ENCODE data around the gene PIK3AP1.

The PIK3AP1 gene

GRCh38 chr10:96671211-96671890 lies 49.0 kb downstream of the PIK3AP1 start:
- Histone ChIP-seq H3K36me3 (ENCODE audit: insufficient read depth, low read length) (no peaks in the 10 kb centered on the region), H3K79me2 (ENCODE audit: control insufficient read depth, insufficient read depth, low read length, unreplicated experiment) (no peaks in the 10 kb centered on the region), H3K27ac (ENCODE audit: low read depth, low read length) (no peak overlapping the region), H3K27me3 (ENCODE audit: insufficient read depth, low read length) (no peaks in the 10 kb centered on the region), H3K4me1 (ENCODE audit: control insufficient read depth, insufficient read depth, low read length, unreplicated experiment) (peaks cover 3% of the 10 kb centered on the region), H3K4me3 (ENCODE audit: low read depth, low read length) (no peak overlapping the region), H2AFZ (ENCODE audit: low read length, unreplicated experiment) (no peak overlapping the region)

- Histone ChIP-seq H3K4me3 (ENCODE audit: low read depth, low read length) (no peak overlapping the region), H3K36me3 (ENCODE audit: insufficient read depth, low read length) (no peaks in the 10 kb centered on the region), H3K4me1 (ENCODE audit: control insufficient read depth, insufficient read depth, low read length, unreplicated experiment) (peaks cover 3% of the 10 kb centered on the region), H2AFZ (ENCODE audit: low read length, unreplicated experiment) (no peak overlapping the region), H3K79me2 (ENCODE audit: control insufficient read depth, insufficient read depth, low read length, unreplicated experiment) (no peaks in the 10 kb centered on the region), H3K27ac (ENCODE audit: low read depth, low read length) (no peak overlapping the region), H3K27me3 (ENCODE audit: insufficient read depth, low read length) (no peaks in the 10 kb centered on the region)
Observed at GRCh38 chr10:96670786-96671185, 49.5 kb downstream of the PIK3AP1 start.

- Histone ChIP-seq H3K4me3 (ENCODE audit: low read depth, low read length) (no peak overlapping the region), H2AFZ (ENCODE audit: low read length, unreplicated experiment) (no peak overlapping the region), H3K36me3 (ENCODE audit: insufficient read depth, low read length) (no peaks in the 10 kb centered on the region), H3K79me2 (ENCODE audit: control insufficient read depth, insufficient read depth, low read length, unreplicated experiment) (no peaks in the 10 kb centered on the region), H3K27me3 (ENCODE audit: insufficient read depth, low read length) (no peaks in the 10 kb centered on the region), H3K27ac (ENCODE audit: low read depth, low read length) (no peak overlapping the region), H3K4me1 (ENCODE audit: control insufficient read depth, insufficient read depth, low read length, unreplicated experiment) (peaks cover 4% of the 10 kb centered on the region)
Observed at GRCh38 chr10:96667401-96667800, 52.9 kb downstream of the PIK3AP1 start.

GRCh38 chr10:96666741-96667140 lies 53.6 kb downstream of the PIK3AP1 start:
- H3K27ac ChIP-seq (ENCODE audit: low read depth, low read length), result no peak overlapping the region
- no peak overlapping the region for H2AFZ ChIP-seq (ENCODE audit: low read length, unreplicated experiment)
- H3K79me2 ChIP-seq (ENCODE audit: control insufficient read depth, insufficient read depth, low read length, unreplicated experiment), result no peaks in the 10 kb centered on the region
- no peak overlapping the region for H3K4me3 ChIP-seq (ENCODE audit: low read depth, low read length)
- H3K4me1 ChIP-seq (ENCODE audit: control insufficient read depth, insufficient read depth, low read length, unreplicated experiment), result peaks cover 4% of the 10 kb centered on the region
- H3K27me3 ChIP-seq (ENCODE audit: insufficient read depth, low read length), result no peaks in the 10 kb centered on the region
- H3K36me3 ChIP-seq (ENCODE audit: insufficient read depth, low read length), result no peaks in the 10 kb centered on the region

GRCh38 chr10:96665306-96665705 lies 55.0 kb downstream of the PIK3AP1 start:
- Histone ChIP-seq H3K36me3 (ENCODE audit: insufficient read depth, low read length) (no peaks in the 10 kb centered on the region), H3K79me2 (ENCODE audit: control insufficient read depth, insufficient read depth, low read length, unreplicated experiment) (no peaks in the 10 kb centered on the region)

GRCh38 chr10:96664563-96664962 lies 55.8 kb downstream of the PIK3AP1 start:
- no peaks in the 10 kb centered on the region for H3K27me3 ChIP-seq (ENCODE audit: insufficient read depth, low read length)
- no peaks in the 10 kb centered on the region for H3K79me2 ChIP-seq (ENCODE audit: control insufficient read depth, insufficient read depth, low read length, unreplicated experiment)
- no peak overlapping the region for H2AFZ ChIP-seq (ENCODE audit: low read length, unreplicated experiment)
- H3K36me3 ChIP-seq (ENCODE audit: insufficient read depth, low read length), result no peaks in the 10 kb centered on the region
- H3K4me1 ChIP-seq (ENCODE audit: control insufficient read depth, insufficient read depth, low read length, unreplicated experiment), result peaks cover 4% of the 10 kb centered on the region
- no peak overlapping the region for H3K4me3 ChIP-seq (ENCODE audit: low read depth, low read length)
- H3K27ac ChIP-seq (ENCODE audit: low read depth, low read length), result no peak overlapping the region

More at GRCh38 chr10:96665306-96665705, 55.0 kb downstream of the PIK3AP1 start:
- H3K27me3 ChIP-seq (ENCODE audit: insufficient read depth, low read length), result no peaks in the 10 kb centered on the region
- no peak overlapping the region for H3K4me3 ChIP-seq (ENCODE audit: low read depth, low read length)
- no peak overlapping the region for H2AFZ ChIP-seq (ENCODE audit: low read length, unreplicated experiment)
- H3K27ac ChIP-seq (ENCODE audit: low read depth, low read length), result no peak overlapping the region
- peaks cover 4% of the 10 kb centered on the region for H3K4me1 ChIP-seq (ENCODE audit: control insufficient read depth, insufficient read depth, low read length, unreplicated experiment)

- H3K4me3 ChIP-seq (ENCODE audit: low read depth, low read length), result no peak overlapping the region
- H3K27me3 ChIP-seq (ENCODE audit: insufficient read depth, low read length), result no peaks in the 10 kb centered on the region
- no peak overlapping the region for H2AFZ ChIP-seq (ENCODE audit: low read length, unreplicated experiment)
- H3K27ac ChIP-seq (ENCODE audit: low read depth, low read length), result no peak overlapping the region
- no peaks in the 10 kb centered on the region for H3K36me3 ChIP-seq (ENCODE audit: insufficient read depth, low read length)
- no peaks in the 10 kb centered on the region for H3K79me2 ChIP-seq (ENCODE audit: control insufficient read depth, insufficient read depth, low read length, unreplicated experiment)
- peaks cover 4% of the 10 kb centered on the region for H3K4me1 ChIP-seq (ENCODE audit: control insufficient read depth, insufficient read depth, low read length, unreplicated experiment)
Observed at GRCh38 chr10:96663797-96664196, 56.5 kb downstream of the PIK3AP1 start.

- H3K27me3 ChIP-seq (ENCODE audit: insufficient read depth, low read length), result no peaks in the 10 kb centered on the region
- no peaks in the 10 kb centered on the region for H3K79me2 ChIP-seq (ENCODE audit: control insufficient read depth, insufficient read depth, low read length, unreplicated experiment)
- H3K4me3 ChIP-seq (ENCODE audit: low read depth, low read length), result no peak overlapping the region
- no peak overlapping the region for H2AFZ ChIP-seq (ENCODE audit: low read length, unreplicated experiment)
- peaks cover 4% of the 10 kb centered on the region for H3K4me1 ChIP-seq (ENCODE audit: control insufficient read depth, insufficient read depth, low read length, unreplicated experiment)
- no peak overlapping the region for H3K27ac ChIP-seq (ENCODE audit: low read depth, low read length)
- H3K36me3 ChIP-seq (ENCODE audit: insufficient read depth, low read length), result no peaks in the 10 kb centered on the region
Observed at GRCh38 chr10:96661632-96662031, 58.7 kb downstream of the PIK3AP1 start.

GRCh38 chr10:96660297-96660696 lies 60.0 kb downstream of the PIK3AP1 start:
- no peaks in the 10 kb centered on the region for H3K36me3 ChIP-seq (ENCODE audit: insufficient read depth, low read length)
- H3K4me3 ChIP-seq (ENCODE audit: low read depth, low read length), result no peak overlapping the region
- no peaks in the 10 kb centered on the region for H3K79me2 ChIP-seq (ENCODE audit: control insufficient read depth, insufficient read depth, low read length, unreplicated experiment)
- H3K4me1 ChIP-seq (ENCODE audit: control insufficient read depth, insufficient read depth, low read length, unreplicated experiment), result no peaks in the 10 kb centered on the region
- no peaks in the 10 kb centered on the region for H3K27me3 ChIP-seq (ENCODE audit: insufficient read depth, low read length)
- no peak overlapping the region for H3K27ac ChIP-seq (ENCODE audit: low read depth, low read length)
- H2AFZ ChIP-seq (ENCODE audit: low read length, unreplicated experiment), result no peak overlapping the region

- Histone ChIP-seq H3K36me3 (ENCODE audit: insufficient read depth, low read length) (no peaks in the 10 kb centered on the region), H3K27ac (ENCODE audit: low read depth, low read length) (no peak overlapping the region), H3K4me3 (ENCODE audit: low read depth, low read length) (no peak overlapping the region), H3K79me2 (ENCODE audit: control insufficient read depth, insufficient read depth, low read length, unreplicated experiment) (no peaks in the 10 kb centered on the region), H2AFZ (ENCODE audit: low read length, unreplicated experiment) (no peak overlapping the region), H3K27me3 (ENCODE audit: insufficient read depth, low read length) (no peaks in the 10 kb centered on the region), H3K4me1 (ENCODE audit: control insufficient read depth, insufficient read depth, low read length, unreplicated experiment) (no peaks in the 10 kb centered on the region)
Observed at GRCh38 chr10:96658844-96659243, 61.5 kb downstream of the PIK3AP1 start.

GRCh38 chr10:96657385-96657784 lies 62.9 kb downstream of the PIK3AP1 start:
- Histone ChIP-seq H3K27ac (ENCODE audit: low read depth, low read length) (no peak overlapping the region), H3K36me3 (ENCODE audit: insufficient read depth, low read length) (no peaks in the 10 kb centered on the region), H3K4me1 (ENCODE audit: control insufficient read depth, insufficient read depth, low read length, unreplicated experiment) (no peaks in the 10 kb centered on the region)

More at GRCh38 chr10:96657385-96657784, 62.9 kb downstream of the PIK3AP1 start:
- H2AFZ ChIP-seq (ENCODE audit: low read length, unreplicated experiment), result no peak overlapping the region
- H3K79me2 ChIP-seq (ENCODE audit: control insufficient read depth, insufficient read depth, low read length, unreplicated experiment), result no peaks in the 10 kb centered on the region
- no peak overlapping the region for H3K4me3 ChIP-seq (ENCODE audit: low read depth, low read length)
- H3K27me3 ChIP-seq (ENCODE audit: insufficient read depth, low read length), result no peaks in the 10 kb centered on the region

All from ACC112 (cell line).